Measurements from ENCODE around the gene AAR2. TPM values are rescaled to one million over a fixed set of nuclear protein-coding genes. Genes with fewer than 3 reads are reported as not detected.

The AAR2 gene
- total RNA-seq, 1 experiment from 2014 or later = 22.5 TPM

GRCh38 chr20:36267605-36268381, 31.5 kb downstream of the AAR2 start:
- DNase-seq (ENCODE audit: low spot score) (no peak), ATAC-seq (0 out of 2 replicates have a peak, but pooled peaks have one; percentile 25)
- H3K27ac Mint-ChIP-seq = no peak overlapping the region
- H3K4me3 Mint-ChIP-seq = no peak overlapping the region
- no peaks in the 10 kb centered on the region for H3K9me3 Mint-ChIP-seq
- TF ChIP-seq PRRX2 (CRISPR knock-in tag; IDR thresholded peaks at IDR 0.05) (no peak), USF1 (CRISPR knock-in tag; IDR thresholded peaks at IDR 0.05) (no peak), ZNF121 (CRISPR knock-in tag; IDR thresholded peaks at IDR 0.05) (no peak), ATF6 (CRISPR knock-in tag; IDR thresholded peaks at IDR 0.05) (no peak), RELA (CRISPR knock-in tag; IDR thresholded peaks at IDR 0.05; ENCODE audit: borderline replicate concordance) (no peak)
- H3K36me3 Mint-ChIP-seq = no peaks in the 10 kb centered on the region
- H3K4me1 Mint-ChIP-seq = peaks cover 16% of the 10 kb centered on the region
- CTCF ChIA-PET = interaction anchor here (0.5 to 4.6 kb wide), 11 partner anchors 18 to 1864 kb away, joined by 3 to 32 read pairs (median 5); partner anchors contain the start of gene AAR2
- POLR2A ChIA-PET = interaction anchor here (1.4 kb wide), 1 partner anchor 10 kb away, joined by 3 read pairs; no protein-coding TSS in a partner anchor
- H3K27me3 Mint-ChIP-seq (ENCODE audit: low read depth) = no peaks in the 10 kb centered on the region

- DNase-seq (ENCODE audit: low spot score) (no peak), ATAC-seq (no peak)
- ChIA-PET CTCF (interaction anchor here (0.6 to 4.6 kb wide), 9 partner anchors 17 to 171 kb away, joined by 3 to 32 read pairs (median 5); partner anchors contain the start of gene AAR2), POLR2A (interaction anchor here (1.4 kb wide), 1 partner anchor 9 kb away, joined by 3 read pairs; no protein-coding TSS in a partner anchor)
- Mint-ChIP-seq H3K9me3 (no peaks in the 10 kb centered on the region), H3K27ac (no peak overlapping the region), H3K36me3 (no peaks in the 10 kb centered on the region), H3K27me3 (ENCODE audit: low read depth) (no peaks in the 10 kb centered on the region), H3K4me3 (no peak overlapping the region), H3K4me1 (peaks cover 16% of the 10 kb centered on the region)
- no peak for TF ChIP-seq ZNF219 (CRISPR knock-in tag; IDR thresholded peaks at IDR 0.05; ENCODE audit: borderline replicate concordance)
- TF ChIP-seq GABPB1 (CRISPR knock-in tag; IDR thresholded peaks at IDR 0.05) = no peak
- no peak for TF ChIP-seq ZNF138 (CRISPR knock-in tag; conservative IDR thresholded peaks at IDR 0.05)
- no peak for TF ChIP-seq ATF6 (CRISPR knock-in tag; IDR thresholded peaks at IDR 0.05)
- no peak for TF ChIP-seq AFF4 (CRISPR knock-in tag; IDR thresholded peaks at IDR 0.05; ENCODE audit: borderline replicate concordance)
- TF ChIP-seq NFE2L1 (CRISPR knock-in tag; IDR thresholded peaks at IDR 0.05) = no peak
- TF ChIP-seq ZMAT4 (CRISPR knock-in tag; IDR thresholded peaks at IDR 0.05) = no peak
- TF ChIP-seq OVOL2 (CRISPR knock-in tag; IDR thresholded peaks at IDR 0.05; ENCODE audit: borderline replicate concordance) = no peak
- no peak for TF ChIP-seq ZNF121 (CRISPR knock-in tag; IDR thresholded peaks at IDR 0.05)
- no peak for TF ChIP-seq FOXJ3 (CRISPR knock-in tag; IDR thresholded peaks at IDR 0.05; ENCODE audit: borderline replicate concordance)
- TF ChIP-seq FOXP1 (CRISPR knock-in tag; IDR thresholded peaks at IDR 0.05; ENCODE audit: borderline replicate concordance) = no peak
- no peak for TF ChIP-seq MXD4 (CRISPR knock-in tag; IDR thresholded peaks at IDR 0.05; ENCODE audit: borderline replicate concordance)
- no peak for TF ChIP-seq NFYB (CRISPR knock-in tag; conservative IDR thresholded peaks at IDR 0.05; ENCODE audit: low read depth)
- no peak for TF ChIP-seq ARID4B (CRISPR knock-in tag; IDR thresholded peaks at IDR 0.05; ENCODE audit: borderline replicate concordance)
Measured at GRCh38 chr20:36268440-36269342, 32.4 kb downstream of the AAR2 start.
